Neural cell (in vitro differentiated cells): Measurements from ENCODE around the gene ZYG11A. TPM values are rescaled to one million over a fixed set of nuclear protein-coding genes. Genes with fewer than 3 reads are reported as not detected.

Source experiments
- H2AFZ ChIP-seq: fragments of 200-600, 300-800 bp; sonication (generic), shearing (Covaris generic); 2 replicates; pipeline ENCODE4 v1.6.0; 2014; ENCODE audit warnings: low read depth, mild to moderate bottlenecking, antibody characterized with exemption, low read length, moderate library complexity
- H3F3A ChIP-seq: fragments of 200-600 bp; shearing (Covaris generic); 2 replicates; pipeline ENCODE4 v1.6.1; 2016; ENCODE audit warnings: mild to moderate bottlenecking, moderate library complexity, mixed read lengths, antibody characterized with exemption, low read length; ENCODE audit not compliant: insufficient read depth, poor library complexity, severe bottlenecking
- H3K27ac ChIP-seq: fragments of 200-600, 300-800 bp; sonication (generic), shearing (Covaris generic); 2 replicates; pipeline ENCODE4 v1.5.1; 2014; ENCODE audit warnings: mild to moderate bottlenecking, low read length, moderate library complexity
- H3K27me3 ChIP-seq: fragments of 300-800, 200-600 bp; sonication (generic), shearing (Covaris generic); 2 replicates; pipeline ENCODE4 v1.6.0; 2014; ENCODE audit warnings: mild to moderate bottlenecking, low read depth, low read length, moderate library complexity; ENCODE audit not compliant: insufficient read depth
- H3K36me3 ChIP-seq: fragments of 300-800, 200-600 bp; sonication (generic), shearing (Covaris generic); 2 replicates; pipeline ENCODE4 v1.5.1; 2014; ENCODE audit warnings: mild to moderate bottlenecking, antibody characterized with exemption, low read length, moderate library complexity; ENCODE audit not compliant: insufficient read depth
- H3K4me2 ChIP-seq: fragments of 300-800, 200-600 bp; sonication (generic), shearing (Covaris generic); 2 replicates; pipeline ENCODE4 v1.6.0; 2014; ENCODE audit warnings: mild to moderate bottlenecking, low read length
- H3K4me3 ChIP-seq: fragments of 300-800, 200-600 bp; sonication (generic), shearing (Covaris generic); 2 replicates; pipeline ENCODE4 v1.5.1; 2014; ENCODE audit warnings: mild to moderate bottlenecking, low read length, moderate library complexity
- H3K79me2 ChIP-seq: fragments of 200-600 bp; shearing (Covaris generic); replicated peaks from 2 replicates; pipeline ENCODE4 v1.6.0; 2014; ENCODE audit warnings: mild to moderate bottlenecking, low read length, moderate library complexity; ENCODE audit not compliant: insufficient read depth
- H3K9ac ChIP-seq: fragments of 300-800, 200-600 bp; sonication (generic), shearing (Covaris generic); 2 replicates; pipeline ENCODE4 v1.6.1; 2016; ENCODE audit warnings: mild to moderate bottlenecking, low read length, mixed read lengths
- H3K9me2 ChIP-seq: fragments of 200-600 bp; shearing (Covaris generic); 2 replicates; pipeline ENCODE4 v1.6.1; 2016; ENCODE audit warnings: mild to moderate bottlenecking, low read length, mixed read lengths; ENCODE audit not compliant: insufficient read depth
- H3K9me3 ChIP-seq: fragments of 200-600, 300-800 bp; sonication (generic), shearing (Covaris generic); 2 replicates; pipeline ENCODE4 v1.6.1; 2016; ENCODE audit warnings: mild to moderate bottlenecking, mixed run types, low read length, moderate library complexity, mixed read lengths
- H4K20me1 ChIP-seq: fragments of 200-600 bp; shearing (Covaris generic); 2 replicates; pipeline ENCODE4 v1.6.1; 2016; ENCODE audit warnings: mild to moderate bottlenecking, mixed run types; ENCODE audit not compliant: insufficient read depth
- CTCF ChIP-seq: fragments of 450-650 bp; IDR thresholded peaks from 2 replicates; pipeline ENCODE4 v1.5.1; 2014; ENCODE audit warnings: antibody characterized with exemption, mild to moderate bottlenecking, moderate library complexity; ENCODE audit not compliant: poor library complexity, severe bottlenecking
- EP300 ChIP-seq: fragments of 450-650 bp; conservative IDR thresholded peaks from 2 replicates; pipeline ENCODE4 v1.6.1; 2014; ENCODE audit warnings: antibody characterized with exemption, mild to moderate bottlenecking, moderate library complexity; ENCODE audit not compliant: poor library complexity, severe bottlenecking
- EZH2 ChIP-seq: fragments of 200-600, 300-800 bp; shearing (Covaris generic), sonication (generic); IDR thresholded peaks from 2 replicates; pipeline ENCODE4 v1.6.1; 2014; ENCODE audit warnings: antibody characterized with exemption, low read length, borderline replicate concordance, mild to moderate bottlenecking; ENCODE audit not compliant: insufficient read depth, poor library complexity, severe bottlenecking
- MXI1 ChIP-seq: fragments of 450-650 bp; conservative IDR thresholded peaks from 2 replicates; pipeline ENCODE4 v1.6.1; 2014; ENCODE audit warnings: antibody characterized with exemption, mild to moderate bottlenecking; ENCODE audit not compliant: poor library complexity, severe bottlenecking
- POLR2AphosphoS5 ChIP-seq: IDR thresholded peaks from 2 replicates; pipeline ENCODE4 v1.6.1; 2012
- RAD21 ChIP-seq: fragments of 450-650 bp; conservative IDR thresholded peaks from 2 replicates; pipeline ENCODE4 v1.6.1; 2014; ENCODE audit warnings: antibody characterized with exemption, mild to moderate bottlenecking, moderate library complexity
- REST ChIP-seq: IDR thresholded peaks from 2 replicates; pipeline ENCODE4 v1.6.1; 2012; ENCODE audit warnings: borderline replicate concordance
- SMC3 ChIP-seq: fragments of 450-650 bp; conservative IDR thresholded peaks from 2 replicates; pipeline ENCODE4 v1.6.1; 2014; ENCODE audit warnings: antibody characterized with exemption, mild to moderate bottlenecking, moderate library complexity; ENCODE audit not compliant: poor library complexity
- TAF1 ChIP-seq: IDR thresholded peaks from 2 replicates; pipeline ENCODE4 v1.6.1; 2012; ENCODE audit warnings: low read depth
- polyA plus RNA-seq: library from polyadenylated mRNA; depleted of rRNA; stranded (reverse); fragments of >200 nt; gene quantifications from 2 replicates; pipeline ENCODE4 v1.2.3, GENCODE V29; 2014

Gene ZYG11A
- polyA plus RNA-seq, 1 donor from 2014 or later: 0.40 TPM

GRCh38 chr1:52899445-52899894 is 56.9 kb downstream of the ZYG11A start:
- Histone ChIP-seq H3K9me3 (no peaks in the 10 kb centered on the region), H2AFZ (no peak overlapping the region), H3K4me3 (no peak overlapping the region), H3F3A (no peaks in the 10 kb centered on the region), H3K79me2 (no peaks in the 10 kb centered on the region), H3K4me2 (no peak overlapping the region), H3K27me3 (no peaks in the 10 kb centered on the region), H3K27ac (no peak overlapping the region), H4K20me1 (no peaks in the 10 kb centered on the region), H3K36me3 (no peaks in the 10 kb centered on the region), H3K9ac (no peak overlapping the region), H3K9me2 (no peaks in the 10 kb centered on the region)
- TF ChIP-seq RAD21: no peak
- no peak for TF ChIP-seq REST
- TF ChIP-seq POLR2AphosphoS5: no peak
- no peak for TF ChIP-seq SMC3
- TF ChIP-seq MXI1: no peak
- TF ChIP-seq TAF1: no peak
- no peak for TF ChIP-seq EZH2
- no peak for TF ChIP-seq CTCF
- TF ChIP-seq EP300: no peak

- Histone ChIP-seq H3K9me2 (no peaks in the 10 kb centered on the region), H4K20me1 (no peaks in the 10 kb centered on the region), H3K27me3 (no peaks in the 10 kb centered on the region), H3K9me3 (no peaks in the 10 kb centered on the region), H3K79me2 (no peaks in the 10 kb centered on the region), H3K4me2 (no peak overlapping the region), H3K9ac (no peak overlapping the region), H2AFZ (no peak overlapping the region), H3K4me3 (no peak overlapping the region), H3K36me3 (no peaks in the 10 kb centered on the region), H3F3A (no peaks in the 10 kb centered on the region), H3K27ac (no peak overlapping the region)
- TF ChIP-seq EP300 (no peak), RAD21 (no peak), REST (no peak), POLR2AphosphoS5 (no peak), MXI1 (no peak), EZH2 (no peak), SMC3 (no peak), TAF1 (no peak), CTCF (no peak)
Measured at GRCh38 chr1:52900402-52900801, 57.8 kb downstream of the ZYG11A start.
